GM12891 (cell line): ENCODE measurements around the gene CCDC70.

Source experiments
- POLR2A ChIP-seq: IDR thresholded peaks from 2 replicates; pipeline ENCODE4 v1.6.1; 2011; ENCODE audit warnings: low read depth, low read length, control low read depth
- POLR2AphosphoS5 ChIP-seq: IDR thresholded peaks from 2 replicates; pipeline ENCODE4 v1.6.1; 2011; ENCODE audit warnings: low read depth, low read length, control low read depth
- SPI1 ChIP-seq: IDR thresholded peaks from 2 replicates; pipeline ENCODE4 v1.6.1; 2011; ENCODE audit warnings: low read depth, low read length, control low read depth
- TAF1 ChIP-seq: IDR thresholded peaks from 2 replicates; pipeline ENCODE4 v1.6.1; 2011; ENCODE audit warnings: low read depth, low read length, control low read depth

DNA sequence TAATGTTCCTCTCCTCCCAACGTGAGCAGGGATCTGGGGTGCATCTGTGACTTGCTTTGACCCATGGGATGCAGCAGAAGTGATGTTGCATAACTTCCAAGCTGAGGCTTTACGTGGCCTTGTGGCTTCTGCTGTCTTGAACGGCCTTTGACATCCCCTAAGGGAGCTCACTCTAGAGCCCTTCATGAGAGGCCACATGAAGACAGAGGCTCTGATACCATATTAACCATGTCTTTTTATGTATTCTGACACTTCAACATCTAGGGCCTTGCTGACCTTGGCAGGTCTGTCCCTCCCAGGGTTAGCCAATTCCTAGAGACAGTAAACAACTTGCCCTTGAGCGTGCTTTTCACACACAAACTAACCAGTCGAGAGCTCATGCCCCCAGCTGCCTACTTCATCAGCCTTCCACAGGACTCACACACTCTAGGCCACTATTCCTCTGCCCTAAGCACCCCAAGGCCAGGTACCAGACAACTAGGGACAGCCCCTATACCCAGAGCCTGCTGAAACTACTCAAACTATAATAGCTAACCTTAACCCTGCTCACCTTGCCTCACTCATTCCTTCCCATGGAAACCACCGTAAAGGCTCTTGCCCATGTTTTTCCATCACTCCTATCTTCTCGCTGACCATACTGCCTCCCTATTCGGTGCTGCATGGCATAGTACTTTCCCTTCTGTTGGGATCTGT, 45.4 kb downstream of the CCDC70 start:
- no peak for TF ChIP-seq POLR2A
- TF ChIP-seq TAF1: no peak
- TF ChIP-seq POLR2AphosphoS5: no peak
- no peak for TF ChIP-seq SPI1
